Prostate gland (tissue), 2 donors: ENCODE results near the gene TGM1.

ENCODE experiments used
- POLR2A ChIP-seq: fragments of 450-650 bp; IDR thresholded peaks from one replicate; pipeline ENCODE4 v1.6.1; 2016; ENCODE audit warnings: antibody characterized with exemption, mild to moderate bottlenecking
- POLR2AphosphoS5 ChIP-seq: sonication (generic); formaldehyde crosslinking; IDR thresholded peaks from one replicate; pipeline ENCODE4 v1.6.1; 2017; ENCODE audit warnings: antibody characterized with exemption
- TF ChIP-seq, protein P1 (sequence below), 4 experiments: fragments of 200-600 bp in 2 of 4; fragments of 450-650 bp in 2 of 4; sonication (generic) in 2 of 4; IDR thresholded peaks; 1 replicate in 3 of 4; 2 replicates in 1 of 4; pipeline ENCODE4 v1.5.1; 2016 to 2019; ENCODE audit warnings: antibody characterized with exemption in 4 of 4, mild to moderate bottlenecking in 2 of 4, moderate library complexity in 2 of 4

DNA sequence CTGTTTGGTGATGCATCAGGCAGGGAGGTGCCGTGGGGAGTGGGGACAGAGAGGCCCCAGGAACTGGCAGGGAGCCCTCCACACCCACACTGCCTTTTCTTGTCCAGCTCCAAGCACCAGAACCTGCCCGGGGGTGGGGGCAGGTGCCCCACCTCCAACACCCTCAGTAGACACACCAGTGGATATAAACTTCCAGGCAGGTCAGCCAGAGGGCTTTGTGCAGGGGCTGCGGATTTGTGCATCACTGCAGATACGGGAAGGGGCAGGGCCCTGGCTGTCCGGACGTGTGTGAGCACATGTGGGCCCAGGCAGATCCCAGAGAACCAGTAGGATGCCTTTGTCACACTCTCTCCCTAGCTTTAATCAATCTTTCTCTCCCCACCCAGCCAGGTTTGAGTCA, 1.3 kb upstream of the TGM1 start:
- TF ChIP-seq POLR2AphosphoS5 (no peak), POLR2A (no peak)
- TF ChIP-seq, protein P1, sequence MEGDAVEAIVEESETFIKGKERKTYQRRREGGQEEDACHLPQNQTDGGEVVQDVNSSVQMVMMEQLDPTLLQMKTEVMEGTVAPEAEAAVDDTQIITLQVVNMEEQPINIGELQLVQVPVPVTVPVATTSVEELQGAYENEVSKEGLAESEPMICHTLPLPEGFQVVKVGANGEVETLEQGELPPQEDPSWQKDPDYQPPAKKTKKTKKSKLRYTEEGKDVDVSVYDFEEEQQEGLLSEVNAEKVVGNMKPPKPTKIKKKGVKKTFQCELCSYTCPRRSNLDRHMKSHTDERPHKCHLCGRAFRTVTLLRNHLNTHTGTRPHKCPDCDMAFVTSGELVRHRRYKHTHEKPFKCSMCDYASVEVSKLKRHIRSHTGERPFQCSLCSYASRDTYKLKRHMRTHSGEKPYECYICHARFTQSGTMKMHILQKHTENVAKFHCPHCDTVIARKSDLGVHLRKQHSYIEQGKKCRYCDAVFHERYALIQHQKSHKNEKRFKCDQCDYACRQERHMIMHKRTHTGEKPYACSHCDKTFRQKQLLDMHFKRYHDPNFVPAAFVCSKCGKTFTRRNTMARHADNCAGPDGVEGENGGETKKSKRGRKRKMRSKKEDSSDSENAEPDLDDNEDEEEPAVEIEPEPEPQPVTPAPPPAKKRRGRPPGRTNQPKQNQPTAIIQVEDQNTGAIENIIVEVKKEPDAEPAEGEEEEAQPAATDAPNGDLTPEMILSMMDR (IDR thresholded peaks at IDR 0.05), result no peak
